Activated CD8-positive, alpha-beta memory T cell treated with anti-CD3 and anti-CD28 coated beads, Interleukin-2, amount 50 U/mL, for 24 hours (primary cell): Measurements from ENCODE around the gene ST3GAL3.

Experiments used
- DNase-seq: peaks from one replicate; pipeline ENCODE4 v3.0.0-alpha.2; 2020; ENCODE audit errors: extremely low read depth

Gene ST3GAL3

DNA sequence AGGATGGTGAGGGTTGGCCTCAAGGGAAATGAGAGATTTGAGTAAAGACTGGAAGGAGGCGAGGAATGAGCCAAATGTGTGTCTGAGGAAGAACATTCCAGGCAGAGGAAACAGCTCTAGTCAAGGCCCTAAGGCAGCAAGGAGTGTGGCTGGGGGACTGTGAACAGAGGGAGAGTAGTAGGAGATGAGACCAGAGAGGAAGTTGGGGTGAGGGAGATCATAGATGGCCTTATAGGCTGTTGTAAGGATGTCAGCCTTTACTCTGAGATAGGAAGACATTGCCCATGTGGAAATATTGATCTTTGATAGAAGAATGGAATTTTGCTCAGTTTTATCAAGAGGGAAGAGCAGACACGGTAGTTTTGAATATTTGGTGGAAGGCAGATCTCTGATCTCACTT lies 171.1 kb downstream of the ST3GAL3 start:
- DNase-seq: no peak

DNA sequence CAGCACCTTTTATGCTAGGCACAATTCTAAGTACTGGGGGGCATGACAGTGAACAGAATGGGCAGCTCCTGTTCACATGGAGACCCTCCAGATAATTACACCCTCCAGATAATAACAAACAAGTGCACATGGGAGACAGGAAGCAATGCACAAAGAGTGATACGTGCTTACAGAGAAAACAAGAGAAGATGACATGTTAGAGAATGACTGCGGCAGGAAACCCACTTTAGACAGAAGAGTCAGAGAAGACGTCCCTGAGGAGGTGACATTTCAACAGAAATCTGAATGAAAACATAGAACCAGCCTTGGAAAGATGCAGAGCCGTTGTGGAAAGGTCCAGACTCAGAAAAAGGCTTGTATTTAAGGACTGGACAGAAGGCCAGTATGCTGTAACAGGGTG lies 171.5 kb downstream of the ST3GAL3 start:
- DNase-seq: no peak

DNA sequence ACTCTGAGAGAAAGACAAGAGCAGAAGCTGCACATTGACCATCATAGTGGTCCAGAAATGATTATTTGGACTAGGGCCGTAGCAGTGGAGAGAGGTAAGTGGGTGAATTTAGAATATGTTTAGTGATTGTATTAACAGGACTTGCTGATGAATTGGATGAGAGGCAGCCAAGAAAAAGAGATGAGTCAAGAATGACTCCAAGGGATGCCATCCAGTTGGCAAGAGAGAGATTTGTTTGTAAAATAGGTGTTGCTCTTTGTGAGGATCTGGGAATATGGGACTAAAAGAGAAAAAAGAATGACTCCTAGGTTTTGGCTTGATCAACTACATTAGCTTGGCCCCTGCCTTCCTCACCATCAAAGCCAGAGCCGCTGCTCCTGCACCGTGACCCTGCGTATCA lies 172.1 kb downstream of the ST3GAL3 start:
- no peak for DNase-seq

DNA sequence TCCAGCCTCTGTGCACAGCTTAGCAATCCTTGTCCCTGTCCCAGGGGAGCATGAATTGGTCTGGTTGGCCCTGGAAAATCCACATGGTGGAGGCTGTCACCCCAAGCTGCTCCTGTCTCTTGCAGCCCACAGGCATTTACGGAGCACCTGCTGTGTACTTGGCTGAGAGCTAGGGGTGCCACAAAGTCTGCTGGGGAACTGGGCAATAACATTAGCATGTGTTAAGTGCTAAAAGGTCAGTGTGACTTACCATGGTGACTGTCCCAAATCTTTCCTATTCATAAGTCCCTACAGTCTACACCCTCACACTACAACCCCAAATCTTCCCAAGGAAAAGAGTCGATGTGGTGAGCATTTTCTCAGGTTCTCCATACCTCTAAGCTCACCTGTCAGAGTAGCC lies 172.7 kb downstream of the ST3GAL3 start:
- DNase-seq: no peak

DNA sequence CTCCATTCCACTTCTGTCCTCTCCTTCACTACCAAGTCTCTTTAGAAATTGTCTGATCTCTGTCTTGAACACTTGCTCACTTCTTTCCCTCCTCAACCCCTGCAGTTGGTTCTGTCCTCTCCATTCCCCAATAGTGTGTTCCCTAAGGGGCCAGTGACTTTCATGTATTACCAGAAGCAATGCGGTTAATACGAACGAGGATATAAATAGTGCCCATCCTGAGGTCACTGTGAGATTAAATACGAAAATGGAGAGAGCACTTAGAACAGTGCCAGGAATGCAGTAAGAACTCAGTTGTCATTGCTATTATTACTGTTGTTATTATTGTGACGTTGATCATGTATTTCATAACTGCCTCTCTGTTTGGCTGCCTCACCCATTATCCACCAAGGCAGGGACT lies 173.3 kb downstream of the ST3GAL3 start:
- DNase-seq: no peak

DNA sequence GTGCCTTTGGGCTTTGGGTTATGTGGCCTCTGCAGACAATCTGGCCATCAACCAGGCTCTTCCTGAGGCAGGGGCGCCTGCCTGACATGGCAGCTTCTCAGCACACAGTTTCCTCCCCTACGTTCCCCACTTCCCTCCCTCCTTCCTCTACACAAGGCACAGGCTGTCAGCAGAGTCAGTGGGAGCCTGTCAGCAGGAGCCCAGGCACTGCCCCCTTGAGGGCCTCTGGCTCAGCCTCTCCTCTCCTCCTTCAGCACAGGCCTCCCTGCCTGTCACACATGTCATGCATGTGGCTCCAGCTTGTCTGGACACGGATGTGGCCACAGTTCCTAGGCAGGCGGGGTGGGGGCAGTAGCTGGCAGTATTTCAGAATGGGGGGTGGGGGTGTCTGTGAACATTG lies 174.1 kb downstream of the ST3GAL3 start:
- DNase-seq: no peak

DNA sequence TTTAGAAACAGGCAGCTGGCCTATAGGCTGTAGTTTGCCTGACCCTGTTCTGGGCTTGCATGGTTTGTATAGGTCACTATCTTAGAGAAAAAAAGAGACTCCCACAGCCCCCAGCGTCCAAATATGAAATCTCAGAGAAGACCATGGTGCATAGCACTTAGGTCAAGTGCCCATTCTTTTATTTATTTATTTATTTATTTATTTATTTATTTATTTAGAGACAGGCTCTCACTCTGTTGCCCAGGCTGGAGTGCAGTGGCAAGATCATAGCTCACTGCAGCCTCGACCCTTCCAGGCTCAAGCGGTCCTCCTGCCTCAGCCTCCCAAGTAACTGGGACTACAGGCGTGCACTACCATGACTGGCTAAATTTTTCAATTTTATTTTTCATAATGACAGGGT lies 175.4 kb downstream of the ST3GAL3 start:
- DNase-seq: no peak

DNA sequence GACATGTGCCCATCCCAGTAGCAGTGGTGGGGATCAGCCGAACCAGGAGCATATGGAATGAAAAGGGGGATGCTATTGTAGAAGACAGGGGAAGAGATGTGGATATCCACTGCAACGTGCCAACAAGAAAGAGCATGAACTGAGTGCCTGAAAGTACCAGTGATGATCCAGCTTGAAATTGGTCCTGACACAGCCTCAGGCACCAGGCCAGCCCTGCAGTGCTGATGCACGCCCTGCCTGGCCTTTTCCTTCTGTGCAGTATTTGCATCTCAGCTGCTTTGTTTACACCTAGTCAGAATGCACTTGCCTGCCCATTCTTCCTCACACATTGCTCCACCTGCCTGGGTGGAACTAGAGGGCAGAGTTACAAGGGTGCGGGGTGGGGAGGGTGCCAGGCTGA lies 176.0 kb downstream of the ST3GAL3 start:
- no peak for DNase-seq

DNA sequence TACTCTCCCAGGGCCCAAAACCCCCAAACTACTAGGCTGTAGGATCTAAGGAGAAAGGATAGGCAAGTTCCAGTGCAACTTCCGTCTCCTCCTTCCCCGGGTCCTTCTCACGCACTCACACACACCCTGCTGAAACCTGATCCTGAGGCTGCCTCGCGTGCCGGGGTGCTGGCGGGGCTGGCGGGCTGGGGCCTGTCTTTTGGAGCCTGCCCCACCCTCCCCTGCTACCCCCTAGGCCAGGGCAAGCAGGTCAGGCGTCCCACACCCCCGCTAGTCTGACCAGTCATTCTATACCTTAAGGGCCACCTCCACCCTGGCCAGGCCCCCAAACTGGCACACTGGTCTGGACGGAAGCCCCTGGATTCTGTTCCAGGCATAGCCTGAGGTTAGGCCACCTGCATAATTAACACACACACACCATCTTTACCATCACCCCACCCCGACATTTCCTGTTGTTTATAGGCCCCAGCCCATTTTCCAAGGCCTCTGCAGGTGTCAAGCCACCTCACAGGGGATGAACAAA lies 178.0 kb downstream of the ST3GAL3 start:
- no peak for DNase-seq

- no peak for DNase-seq
Observed at GRCh38 chr1:43887748-43888147, 180.4 kb downstream of the ST3GAL3 start.

DNA sequence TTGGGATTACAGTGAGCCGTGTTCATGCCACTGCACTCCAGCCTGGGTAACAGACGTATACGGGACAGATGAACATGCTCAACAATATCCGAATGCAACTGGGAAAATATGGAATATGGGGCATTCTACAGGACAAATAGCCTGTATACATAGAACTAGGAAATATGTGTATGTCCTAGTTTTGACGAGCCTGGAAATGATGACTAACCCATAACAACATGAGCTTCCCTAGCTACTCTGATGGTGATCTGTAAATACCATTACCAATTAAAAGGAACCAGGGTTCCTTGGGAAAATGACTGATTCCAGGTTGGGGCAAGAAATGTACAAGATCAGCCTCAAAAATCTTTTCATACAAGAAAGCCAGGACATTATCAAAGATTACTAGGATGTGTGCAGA lies 183.5 kb downstream of the ST3GAL3 start:
- no peak for DNase-seq

GRCh38 chr1:43893006-43893405 lies 185.7 kb downstream of the ST3GAL3 start:
- DNase-seq: no peak

GRCh38 chr1:43898981-43899380 lies 191.6 kb downstream of the ST3GAL3 start:
- DNase-seq: no peak

DNA sequence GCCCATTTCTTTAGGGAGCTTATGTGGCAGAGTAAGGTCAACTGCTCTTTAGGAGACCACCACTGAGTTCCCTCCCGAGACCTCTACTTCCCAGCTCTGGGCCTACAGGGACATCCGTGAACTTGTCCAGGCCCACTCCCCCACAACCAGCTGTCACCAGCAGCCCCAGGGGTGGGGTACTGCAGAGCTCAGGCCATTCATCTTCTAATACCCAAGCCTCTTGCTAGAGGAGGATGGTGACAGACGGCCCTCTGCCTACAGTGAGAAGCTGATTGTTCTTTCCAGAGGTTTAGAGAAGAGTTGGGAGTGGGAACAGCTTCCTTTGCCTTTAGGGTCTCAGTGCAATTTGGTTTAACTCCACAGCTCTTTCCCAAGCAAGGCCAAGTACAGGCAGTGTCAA lies 193.1 kb downstream of the ST3GAL3 start:
- no peak for DNase-seq

DNA sequence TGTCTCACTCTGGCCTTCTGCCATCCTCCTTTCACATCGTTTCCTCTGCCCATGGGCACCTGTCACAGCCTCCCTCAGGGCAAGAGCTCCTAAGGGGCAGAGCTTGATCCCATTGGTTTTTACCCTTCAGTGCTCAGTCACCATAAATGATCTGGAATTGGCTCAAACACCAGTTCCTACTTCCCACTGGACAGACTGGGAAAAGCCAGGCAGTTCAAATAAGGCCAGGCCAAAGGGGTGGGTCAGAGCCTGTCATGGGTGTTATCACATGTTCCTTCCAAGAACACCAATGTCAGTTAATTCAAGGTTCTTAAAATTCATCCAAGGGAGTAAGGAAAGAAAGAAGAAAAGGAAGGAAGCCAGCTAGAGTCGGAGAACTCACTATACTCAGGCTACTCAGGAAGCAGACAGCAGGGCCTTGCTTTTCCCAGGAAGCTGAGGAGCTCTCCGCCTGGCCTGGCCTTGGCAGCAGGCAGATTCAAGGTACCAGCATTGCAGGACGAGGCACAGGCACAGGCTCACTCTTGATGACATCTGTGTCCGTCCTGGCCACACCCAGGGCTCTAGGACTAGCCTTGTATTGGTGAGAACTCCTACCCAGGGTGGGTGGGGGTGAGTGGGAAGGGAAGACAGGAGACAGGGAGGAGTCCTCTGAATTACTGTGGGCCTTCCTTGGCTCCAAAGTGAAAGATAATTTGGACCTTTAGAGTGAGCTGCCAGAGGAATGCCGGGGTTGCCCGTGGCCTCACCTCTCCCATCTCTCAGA lies 194.0 kb downstream of the ST3GAL3 start:
- DNase-seq: no peak

DNA sequence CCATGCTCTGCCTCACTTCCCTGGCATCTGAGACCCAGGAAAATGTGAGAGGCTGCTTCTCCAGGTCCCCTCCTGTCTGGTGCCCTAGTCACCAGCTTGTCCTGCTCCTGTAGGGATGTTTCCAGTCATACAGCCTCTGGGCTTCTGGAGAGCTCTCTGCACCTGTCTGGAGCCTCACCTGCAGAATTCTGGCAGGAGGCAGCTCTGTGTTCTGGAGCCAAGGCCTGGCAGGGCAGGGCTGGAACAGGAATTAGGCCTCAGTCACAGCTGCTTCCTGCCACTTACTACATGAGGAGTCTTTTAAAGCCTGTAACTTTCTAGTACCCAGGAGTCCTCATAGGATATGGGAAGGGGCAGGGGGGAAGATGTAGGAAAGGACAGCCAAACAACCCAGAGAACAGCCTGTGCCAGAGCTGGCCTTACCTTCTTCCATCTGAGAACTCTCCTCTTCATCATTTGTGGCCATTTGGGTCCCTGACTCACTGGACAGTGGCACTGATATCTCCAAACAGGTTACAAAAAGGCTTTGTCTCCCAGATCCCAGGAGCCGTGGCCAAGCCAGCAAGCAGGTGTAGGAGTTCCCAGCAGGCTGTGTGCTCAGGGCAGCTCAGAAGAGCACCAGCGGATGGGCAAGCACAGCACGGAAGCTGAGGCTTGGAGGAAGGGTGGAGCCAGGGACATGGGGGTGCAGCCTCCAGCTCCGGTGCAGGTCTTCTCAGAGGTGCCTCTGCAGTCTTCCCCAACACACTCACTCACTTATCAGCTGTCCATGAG lies 194.9 kb downstream of the ST3GAL3 start:
- DNase-seq: no peak

- no peak for DNase-seq
Observed at GRCh38 chr1:43904660-43905551, 197.6 kb downstream of the ST3GAL3 start.

DNA sequence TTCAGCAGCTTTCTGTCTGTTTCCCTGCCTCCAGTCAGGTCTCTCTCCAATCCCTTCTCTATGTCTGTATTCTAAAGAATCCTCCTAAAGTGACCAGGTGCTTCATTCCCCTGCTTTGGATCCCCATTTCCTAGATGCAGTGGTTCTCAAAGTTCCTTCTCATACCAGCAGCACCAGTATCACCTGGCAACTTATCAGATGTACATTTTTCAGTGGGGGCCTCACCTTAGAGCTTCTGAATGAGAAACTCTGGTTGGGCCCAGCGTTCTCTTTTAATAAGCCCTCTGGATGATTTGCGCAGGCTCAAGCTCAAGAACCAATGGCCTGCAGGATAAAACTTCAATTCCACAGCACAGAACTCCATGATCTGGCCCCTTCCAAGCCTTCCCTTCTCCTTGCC lies 200.9 kb downstream of the ST3GAL3 start:
- no peak for DNase-seq

DNA sequence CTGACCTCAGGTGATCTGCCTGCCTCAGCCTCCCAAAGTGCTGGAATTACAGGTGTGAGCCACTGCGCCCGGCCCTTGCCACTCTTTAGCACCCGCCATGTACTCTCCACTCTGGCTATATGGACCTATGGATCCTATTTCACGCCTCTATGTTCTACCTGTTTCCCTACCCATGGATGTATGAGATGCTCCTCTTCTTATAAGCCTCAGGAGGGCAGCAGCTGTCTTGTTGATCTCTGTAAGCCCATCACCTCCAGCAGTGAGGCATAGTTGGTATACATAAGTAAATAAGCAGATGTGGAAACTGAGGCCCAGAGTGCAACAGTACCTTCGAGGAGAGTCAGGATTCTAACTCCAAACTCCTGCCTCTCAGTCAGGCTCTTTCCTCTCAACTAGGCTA lies 201.5 kb downstream of the ST3GAL3 start:
- no peak for DNase-seq

- DNase-seq: no peak
Observed at GRCh38 chr1:43910343-43910742, 203.0 kb downstream of the ST3GAL3 start.

GRCh38 chr1:43912607-43913006 lies 205.3 kb downstream of the ST3GAL3 start:
- no peak for DNase-seq

GRCh38 chr1:43913051-43913501 lies 205.7 kb downstream of the ST3GAL3 start:
- no peak for DNase-seq
